Peyer's patch (tissue), 4 donors: Measurements from ENCODE around the gene DET1. TPM values are rescaled to one million over a fixed set of nuclear protein-coding genes. Genes with fewer than 3 reads are reported as not detected.
"Not testable (repeated sequence)": the region's sequence is repeated elsewhere in the genome, so short reads cannot be mapped to it uniquely, and the experiment has no call there.

ENCODE experiments used
- DNase-seq, 3 donors: peaks; one replicate each; pipeline ENCODE4 v3.0.0-alpha.2; 2017 to 2019
- H3K27ac ChIP-seq, 4 donors: fragments of 200-600 bp; sonication (generic); one replicate each; pipeline ENCODE4 v1.5.1; 2016 to 2019
- H3K27me3 ChIP-seq, 2 donors: fragments of 200-600 bp; sonication (generic); one replicate each; pipeline ENCODE4 v1.5.1; 2019
- H3K36me3 ChIP-seq, 3 donors: fragments of 200-600 bp; sonication (generic); one replicate each; pipeline ENCODE4 v1.5.1; 2016 to 2019
- H3K4me1 ChIP-seq, 4 donors: fragments of 200-600 bp; sonication (generic); one replicate each; pipeline ENCODE4 v1.5.1; 2016 to 2019
- H3K4me3 ChIP-seq, 4 donors: fragments of 200-600 bp; sonication (generic); 1 replicate in 3 of 4; 2 replicates in 1 of 4; pipeline ENCODE4 v1.5.1; 2016 to 2019; ENCODE audit warnings: mild to moderate bottlenecking in 1 of 4
- H3K9me3 ChIP-seq, 4 donors: fragments of 200-600 bp; sonication (generic); one replicate each; pipeline ENCODE4 v1.5.1; 2016 to 2019; ENCODE audit warnings: mild to moderate bottlenecking in 1 of 4
- CTCF ChIP-seq, 6 experiments: fragments of 450-650 bp in 4 of 6; fragments of 200-600 bp in 2 of 6; sonication (generic) in 1 of 6; IDR thresholded peaks; one replicate each; pipeline ENCODE4 v1.5.1; 2017 to 2019; ENCODE audit warnings: antibody characterized with exemption in 6 of 6, mild to moderate bottlenecking in 3 of 6, moderate library complexity in 1 of 6
- POLR2A ChIP-seq, 2 donors: fragments of 450-650 bp; IDR thresholded peaks; one replicate each; pipeline ENCODE4 v1.5.1; 2017; ENCODE audit warnings: antibody characterized with exemption in 2 of 2, mild to moderate bottlenecking in 2 of 2, moderate library complexity in 2 of 2
- total RNA-seq, 4 donors: library from RNA; depleted of rRNA; stranded (reverse); fragments of >200 nt; gene quantifications; one replicate each; pipeline ENCODE4 v1.1.0, GENCODE V29; 2016

The DET1 gene
- total RNA-seq, 4 donors from 2014 or later: 9.3 to 19.6 (median 10.8) TPM

GRCh38 chr15:88479169-88479568 lies 67.3 kb downstream of the DET1 start:
- Histone ChIP-seq H3K4me1 (no peaks in the 10 kb centered on the region), H3K27ac (no peak overlapping the region), H3K27me3 (no peaks in the 10 kb centered on the region), H3K9me3 (no peaks in the 10 kb centered on the region), H3K36me3 (peaks cover 0 to 43% (median 0%) of the 10 kb centered on the region in 3 donors), H3K4me3 (no peak overlapping the region)
- no peak for TF ChIP-seq POLR2A (IDR thresholded peaks at IDR 0.05)
- no peak for TF ChIP-seq CTCF (IDR thresholded peaks at IDR 0.05)
- DNase-seq: no peak

GRCh38 chr15:88477904-88478303 lies 68.6 kb downstream of the DET1 start:
- H3K4me3 ChIP-seq: no peak overlapping the region
- no peak overlapping the region for H3K27ac ChIP-seq
- H3K9me3 ChIP-seq: no peaks in the 10 kb centered on the region
- no peak for DNase-seq
- TF ChIP-seq CTCF (IDR thresholded peaks at IDR 0.05) (no peak), POLR2A (IDR thresholded peaks at IDR 0.05) (no peak)
- no peaks in the 10 kb centered on the region for H3K27me3 ChIP-seq
- H3K36me3 ChIP-seq: peaks cover 0 to 51% (median 0%) of the 10 kb centered on the region in 3 donors
- no peaks in the 10 kb centered on the region for H3K4me1 ChIP-seq

GRCh38 chr15:88477126-88477525 lies 69.4 kb downstream of the DET1 start:
- no peaks in the 10 kb centered on the region for H3K27me3 ChIP-seq
- no peak for DNase-seq
- peaks cover 0 to 59% (median 0%) of the 10 kb centered on the region in 3 donors for H3K36me3 ChIP-seq
- H3K27ac ChIP-seq: no peak overlapping the region
- no peaks in the 10 kb centered on the region for H3K4me1 ChIP-seq
- H3K4me3 ChIP-seq: no peak overlapping the region
- no peak for TF ChIP-seq POLR2A (IDR thresholded peaks at IDR 0.05)
- TF ChIP-seq CTCF (IDR thresholded peaks at IDR 0.05): no peak
- no peaks in the 10 kb centered on the region for H3K9me3 ChIP-seq

GRCh38 chr15:88476635-88477060 lies 69.8 kb downstream of the DET1 start:
- Histone ChIP-seq H3K36me3 (peaks cover 0 to 59% (median 0%) of the 10 kb centered on the region in 3 donors), H3K27ac (no peak overlapping the region), H3K4me1 (no peaks in the 10 kb centered on the region), H3K4me3 (no peak overlapping the region), H3K27me3 (no peaks in the 10 kb centered on the region), H3K9me3 (no peaks in the 10 kb centered on the region)
- no peak for DNase-seq
- TF ChIP-seq POLR2A (IDR thresholded peaks at IDR 0.05): no peak
- peak in 5 of 6 experiments; percentile 9 to 66 (median 59) for TF ChIP-seq CTCF (IDR thresholded peaks at IDR 0.05)

GRCh38 chr15:88473661-88474293 lies 72.7 kb downstream of the DET1 start:
- H3K4me1 ChIP-seq, DNase-seq, H3K27ac ChIP-seq, H3K4me3 ChIP-seq, H3K9me3 ChIP-seq, H3K27me3 ChIP-seq: not testable (repeated sequence)
- peaks cover 0 to 58% (median 0%) of the 10 kb centered on the region in 3 donors for H3K36me3 ChIP-seq

- TF ChIP-seq CTCF (IDR thresholded peaks at IDR 0.05): no peak
- Histone ChIP-seq H3K27ac (no peak overlapping the region), H3K9me3 (no peaks in the 10 kb centered on the region), H3K4me3 (no peak overlapping the region), H3K4me1 (peaks cover 0 to 6% (median 0%) of the 10 kb centered on the region in 4 donors), H3K27me3 (no peaks in the 10 kb centered on the region), H3K36me3 (peaks cover 0 to 43% (median 0%) of the 10 kb centered on the region in 3 donors)
- no peak for DNase-seq
These were observed 74.3 kb downstream of the DET1 start for GRCh38 chr15:88472225-88472624.
